G401 (cell line): ENCODE data around the gene LRWD1. TPM values are rescaled to one million over a fixed set of nuclear protein-coding genes. Genes with fewer than 3 reads are reported as not detected.
"Not testable (repeated sequence)": the region's sequence is repeated elsewhere in the genome, so short reads cannot be mapped to it uniquely, and the experiment has no call there.

Source experiments
- DNase-seq: peaks from one replicate; pipeline ENCODE4 v3.0.0-alpha.2; 2015; ENCODE audit warnings: low spot score
- in situ Hi-C: cut with HindIII; loops from 2 replicates; pipeline ENCODE4 v1.10.0; 2016; ENCODE audit warnings: low sequenced_read_pairs, mixed read lengths
- total RNA-seq: library from RNA; depleted of rRNA; stranded (reverse); fragments of >200 nt; shearing (Covaris generic); gene quantifications from 2 replicates; pipeline ENCODE4 v1.2.3, GENCODE V29; 2014

Gene LRWD1
- total RNA-seq, 1 experiment from 2014 or later = 60.6 TPM

DNA sequence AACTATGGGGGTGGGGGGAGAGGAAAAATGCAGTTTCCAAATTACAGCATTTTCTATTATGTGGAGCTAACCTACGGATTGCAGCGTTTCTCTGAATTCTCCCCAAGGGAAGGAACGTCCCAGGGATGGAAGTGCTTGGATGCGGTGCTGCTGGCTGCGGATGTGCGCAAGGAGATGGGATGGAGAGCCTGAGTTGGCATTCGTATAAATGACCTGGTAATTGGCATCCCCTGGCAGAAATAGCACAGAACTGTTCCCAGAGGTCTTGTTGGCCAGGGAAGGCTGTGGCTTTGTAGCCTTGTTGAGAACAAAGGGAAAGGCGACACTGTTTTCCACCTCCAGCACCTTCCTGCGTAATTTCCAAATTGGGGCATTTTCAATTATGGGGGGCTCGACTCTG lies 28.7 kb upstream of the LRWD1 start:
- peak; percentile 78 for DNase-seq
- in situ Hi-C loops = no loop called here

DNA sequence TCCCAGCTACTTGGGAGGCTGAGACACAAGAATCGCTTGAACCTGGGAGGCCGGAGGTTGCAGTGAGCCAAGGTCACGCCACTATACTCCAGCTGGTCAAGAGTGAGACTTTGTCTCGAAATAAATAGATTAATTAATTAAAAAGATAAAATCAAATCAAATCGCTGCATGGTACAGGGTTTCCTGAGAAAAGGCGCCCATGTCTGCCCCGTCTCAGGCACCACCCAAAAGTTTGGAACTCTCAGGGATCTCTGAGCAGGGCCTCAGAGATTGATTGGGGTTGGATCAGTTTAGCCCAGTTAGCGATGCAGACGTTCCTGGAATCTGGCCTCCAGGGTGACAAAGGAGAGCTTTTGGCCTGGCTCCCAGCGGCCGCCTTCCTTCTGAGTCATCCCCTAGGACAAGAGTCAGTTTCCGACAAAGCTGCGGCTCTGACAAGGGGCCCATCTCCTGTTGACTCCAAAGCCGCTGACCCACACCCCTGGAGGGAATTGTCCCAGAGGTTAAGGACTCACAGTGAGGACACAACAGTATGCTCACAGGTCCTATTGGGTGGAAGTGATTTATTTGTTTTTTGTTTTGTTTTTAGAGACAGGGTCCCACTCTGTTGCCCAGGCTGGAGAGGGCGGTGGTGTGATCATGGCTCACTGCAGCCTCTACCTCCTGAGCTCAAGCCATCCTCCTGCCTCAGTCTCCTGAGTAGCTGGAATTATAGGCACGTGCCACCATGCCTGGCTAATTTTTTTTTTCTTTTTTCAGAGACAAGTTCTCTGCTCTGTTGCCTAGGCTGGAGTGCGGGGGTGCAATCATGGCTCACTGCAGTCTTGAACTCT lies 24.6 kb upstream of the LRWD1 start:
- in situ Hi-C loops = no loop called here
- DNase-seq = no peak

DNA sequence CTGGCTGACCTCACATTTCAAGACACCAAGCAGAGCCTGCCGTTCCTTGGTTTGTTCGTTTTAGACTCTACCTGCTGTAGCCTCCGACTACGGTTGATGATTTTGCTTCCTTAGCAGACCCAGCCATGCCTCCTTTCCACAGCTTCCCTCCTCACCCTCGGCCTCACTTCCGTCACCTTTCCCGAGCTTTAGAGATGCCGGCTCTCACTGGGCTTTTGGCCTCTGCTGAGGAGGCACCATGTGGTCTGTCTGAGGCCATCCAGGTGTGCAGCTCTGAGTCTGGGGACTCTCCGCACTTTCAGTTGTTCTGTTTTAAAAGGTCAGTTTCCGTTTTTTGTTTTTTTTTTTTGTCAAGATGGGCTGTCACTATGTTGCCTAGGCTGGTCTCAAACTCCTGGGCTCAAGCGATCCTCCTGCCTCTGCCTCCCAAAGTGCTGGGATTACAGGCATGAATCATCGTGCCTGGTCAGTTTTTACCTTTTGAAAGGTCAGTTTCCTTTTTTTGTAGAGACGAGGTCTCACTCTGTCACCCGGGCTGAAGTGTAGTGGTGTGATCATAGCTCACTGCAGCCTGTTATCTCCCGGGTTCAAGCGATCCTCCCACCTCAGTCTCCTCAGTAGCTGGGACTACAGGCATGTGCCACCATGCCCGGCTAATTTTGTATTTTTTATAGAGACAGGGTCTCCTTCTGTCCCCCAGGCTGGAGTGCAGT lies 19.7 kb upstream of the LRWD1 start:
- in situ Hi-C loops = no loop called here
- DNase-seq = no peak

DNA sequence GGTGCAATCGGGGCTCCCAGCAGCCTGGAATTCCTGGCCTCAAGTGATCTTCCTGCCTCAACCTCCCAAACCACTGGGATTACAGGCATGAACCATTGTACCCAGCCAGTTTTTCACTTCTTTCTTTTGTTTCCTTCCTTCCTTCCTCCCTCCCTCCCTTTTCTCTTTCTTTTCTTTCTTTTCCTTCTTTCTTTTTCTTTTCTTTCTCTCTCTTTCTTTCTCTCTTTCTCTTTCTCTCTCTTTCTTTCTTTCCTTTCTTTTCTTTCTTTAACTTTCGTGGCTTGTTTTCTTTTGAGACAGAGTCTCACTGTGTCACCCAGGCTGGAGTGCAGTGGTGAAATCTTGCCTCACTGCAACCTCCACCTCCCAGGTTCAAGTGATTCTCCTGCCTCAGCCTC lies 19.1 kb upstream of the LRWD1 start:
- DNase-seq = no peak
- in situ Hi-C loops = no loop called here

DNA sequence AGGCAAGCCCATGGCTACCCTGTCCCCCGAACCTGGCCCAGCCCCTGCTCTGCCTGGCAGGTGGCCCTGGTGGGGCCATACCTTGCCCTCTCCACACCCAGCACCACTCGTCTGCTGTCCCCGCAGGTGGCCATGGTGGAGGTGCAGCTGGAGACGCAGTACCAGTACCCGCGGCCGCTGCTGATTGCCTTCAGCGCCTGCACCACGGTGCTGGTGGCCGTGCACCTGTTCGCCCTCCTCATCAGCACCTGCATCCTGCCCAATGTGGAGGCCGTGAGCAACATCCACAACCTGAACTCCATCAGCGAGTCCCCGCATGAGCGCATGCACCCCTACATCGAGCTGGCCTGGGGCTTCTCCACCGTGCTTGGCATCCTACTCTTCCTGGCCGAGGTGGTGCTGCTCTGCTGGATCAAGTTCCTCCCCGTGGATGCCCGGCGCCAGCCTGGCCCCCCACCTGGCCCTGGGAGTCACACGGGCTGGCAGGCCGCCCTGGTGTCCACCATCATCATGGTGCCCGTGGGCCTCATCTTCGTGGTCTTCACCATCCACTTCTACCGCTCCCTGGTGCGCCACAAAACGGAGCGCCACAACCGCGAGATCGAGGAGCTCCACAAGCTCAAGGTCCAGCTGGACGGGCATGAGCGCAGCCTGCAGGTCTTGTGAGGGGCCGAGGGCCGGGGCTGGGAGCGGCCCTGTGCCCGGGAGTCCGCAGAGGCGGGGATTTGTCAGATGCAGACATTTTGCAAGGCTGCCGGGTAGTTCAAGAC lies 18.2 kb upstream of the LRWD1 start:
- in situ Hi-C loops = no loop called here
- DNase-seq = no peak

GRCh38 chr7:102447311-102447710 lies 17.5 kb upstream of the LRWD1 start:
- in situ Hi-C loops = no loop called here

DNA sequence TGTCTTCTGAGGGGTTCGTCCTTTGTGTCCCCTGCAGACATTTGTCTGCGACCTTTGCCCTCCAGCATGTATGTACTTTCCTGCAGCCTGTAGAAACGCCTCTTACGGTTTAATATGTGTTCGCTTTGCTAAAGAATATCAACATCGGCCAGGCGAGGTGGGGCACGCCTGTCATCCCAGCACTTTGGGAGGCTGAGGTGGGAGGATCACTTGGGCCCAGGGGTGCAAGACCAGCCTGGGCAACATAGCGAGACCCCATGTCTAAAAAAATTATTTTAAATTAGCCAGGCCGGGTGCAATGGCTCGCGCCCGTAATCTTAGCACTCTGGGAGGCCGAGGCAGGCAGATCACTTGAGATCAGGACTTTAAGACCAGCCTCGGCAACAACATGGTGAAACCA lies 15.6 kb upstream of the LRWD1 start:
- in situ Hi-C loops = no loop called here
- DNase-seq = no peak

More at GRCh38 chr7:102447311-102447710, 17.5 kb upstream of the LRWD1 start:
- no peak for DNase-seq

DNA sequence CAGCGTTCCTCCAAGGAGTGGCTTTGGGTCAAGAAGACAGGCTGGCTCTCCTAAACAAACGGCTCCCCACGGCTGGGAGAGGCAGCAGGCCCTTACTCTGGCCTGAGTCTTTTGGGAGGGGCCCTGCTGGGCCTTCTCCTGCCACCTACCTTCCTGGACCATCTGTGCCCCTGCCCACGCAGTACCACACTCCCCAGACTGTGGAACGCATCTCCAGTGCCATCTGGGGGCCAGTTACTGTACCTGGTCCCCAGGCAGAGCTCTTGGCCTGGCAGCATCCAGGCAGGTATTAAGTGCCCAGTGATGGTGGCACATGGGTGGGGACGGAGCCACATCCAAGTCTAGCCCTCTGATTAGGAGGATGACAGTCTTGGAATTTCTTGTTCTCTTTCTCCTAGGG lies 14.5 kb upstream of the LRWD1 start:
- in situ Hi-C loops = no loop called here
- peak; percentile 94 for DNase-seq

DNA sequence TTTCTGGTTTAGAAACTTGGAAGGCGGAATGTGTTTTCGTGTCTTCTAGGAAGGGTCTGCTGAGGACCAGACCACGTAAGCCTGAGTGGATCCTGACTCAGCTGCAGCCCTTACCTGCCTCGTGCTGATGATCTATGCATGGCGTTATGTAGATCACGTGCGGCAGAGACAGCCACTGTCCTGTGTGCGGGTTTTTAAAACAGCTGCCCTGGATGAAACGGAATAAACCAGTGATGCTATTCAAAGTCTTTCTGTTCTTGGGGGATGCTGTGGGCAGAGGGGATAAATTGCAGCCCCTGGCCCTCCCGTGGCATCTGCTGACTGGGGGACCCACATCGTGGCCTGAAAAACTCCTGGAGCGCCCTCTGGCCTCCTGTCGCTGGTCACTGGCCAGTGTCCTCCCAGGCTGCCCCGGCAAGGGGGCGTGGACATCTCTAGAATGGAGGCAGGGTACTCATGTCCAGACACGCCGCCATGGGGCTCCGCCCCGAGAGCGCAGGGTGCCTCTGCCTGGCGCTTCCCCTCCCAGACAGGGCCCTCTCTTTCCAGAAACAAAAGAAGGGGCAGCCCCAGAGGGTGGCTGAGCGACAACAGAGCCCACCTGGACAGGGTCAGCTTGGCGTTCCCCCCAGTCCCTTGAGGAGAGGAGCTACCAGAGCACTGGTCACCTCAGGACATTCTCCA lies 13.3 kb upstream of the LRWD1 start:
- in situ Hi-C loops = no loop called here
- DNase-seq = no peak

DNA sequence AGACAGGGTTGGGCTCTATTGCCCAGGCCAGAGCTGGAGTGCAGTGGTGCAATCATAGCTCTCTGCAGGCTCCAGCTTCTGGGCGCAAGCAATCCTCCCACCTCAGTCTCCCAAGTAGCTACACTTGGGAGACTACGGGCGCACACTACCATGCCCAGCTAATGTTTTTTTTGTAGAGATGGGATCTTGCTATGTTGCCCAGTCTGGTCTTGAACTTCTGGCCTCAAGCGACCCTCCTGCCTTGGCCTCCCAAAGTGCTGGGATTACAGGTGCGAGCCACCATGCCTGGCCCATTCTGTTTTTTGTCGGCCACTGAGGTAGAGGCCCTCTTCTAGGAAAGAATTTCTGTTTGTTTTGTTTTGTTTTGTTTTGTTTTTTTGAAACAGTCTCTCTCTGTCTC lies 12.3 kb upstream of the LRWD1 start:
- DNase-seq = no peak
- in situ Hi-C loops = no loop called here

DNA sequence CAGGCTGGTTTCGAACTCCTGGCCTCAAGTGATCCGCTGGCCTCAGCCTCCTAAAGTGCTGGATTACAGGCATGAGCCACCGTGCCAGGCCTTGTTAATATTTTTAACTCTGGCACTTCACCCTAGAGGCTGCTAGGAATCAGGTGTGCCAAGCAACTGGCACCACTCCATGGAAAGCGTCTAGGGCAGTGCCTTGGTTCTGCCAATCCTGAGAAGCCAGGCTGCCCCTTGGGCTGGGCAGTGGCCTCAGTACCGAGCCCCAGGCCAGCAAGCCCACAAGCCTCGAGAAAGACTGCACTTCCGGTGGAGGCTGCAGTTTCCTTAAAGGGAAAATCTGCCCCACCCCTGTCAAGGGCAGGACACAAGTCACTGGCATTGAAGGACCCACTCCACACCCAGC lies 11.5 kb upstream of the LRWD1 start:
- peak; percentile 88 for DNase-seq
- in situ Hi-C loops = no loop called here

DNA sequence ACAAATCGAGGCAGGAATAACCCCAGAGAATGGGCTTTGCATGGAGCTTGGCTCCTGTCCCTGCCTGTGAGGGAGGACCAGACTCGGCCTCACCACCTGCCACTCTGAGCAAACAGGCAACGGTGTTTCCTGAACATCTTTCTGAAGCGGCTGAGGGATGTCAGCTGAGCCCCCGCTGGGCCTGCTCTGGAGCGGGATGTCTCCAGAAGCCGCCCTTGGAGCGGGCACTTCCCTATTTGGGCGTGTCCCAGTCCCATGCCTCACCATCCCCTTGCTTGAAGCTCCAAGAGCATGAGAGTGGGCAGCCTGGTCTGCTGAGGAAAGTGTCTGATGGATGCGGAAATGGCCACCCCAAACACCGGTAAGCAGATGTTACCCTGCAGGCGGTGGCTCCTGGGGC lies 10.3 kb upstream of the LRWD1 start:
- in situ Hi-C loops = no loop called here
- peak; percentile 77 for DNase-seq

- in situ Hi-C loops = not testable (repeated sequence)
These were observed 9.9 kb upstream of the LRWD1 start for GRCh38 chr7:102454932-102455331.

DNA sequence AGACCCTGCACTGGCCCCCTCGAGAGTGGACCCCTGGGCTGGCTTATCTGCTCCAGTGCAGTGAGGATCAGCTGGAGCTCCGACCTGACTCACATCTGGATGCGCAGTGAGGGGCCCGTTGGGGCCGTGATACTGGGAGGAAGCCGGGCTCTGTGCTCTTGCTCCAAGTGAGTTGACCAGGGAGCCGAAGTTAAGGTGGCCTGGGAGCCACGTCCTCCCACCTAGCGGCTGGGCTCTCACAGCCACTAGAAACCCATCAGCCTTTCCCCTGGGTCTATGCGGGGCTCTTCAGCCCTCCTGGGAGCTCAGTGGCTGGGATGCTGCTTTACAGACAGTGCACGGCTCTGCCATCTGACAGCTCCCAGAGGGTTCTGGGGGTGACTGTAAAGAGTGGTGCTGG lies 9.2 kb upstream of the LRWD1 start:
- DNase-seq = no peak
- in situ Hi-C loops = no loop called here

More at GRCh38 chr7:102454932-102455331, 9.9 kb upstream of the LRWD1 start:
- not testable (repeated sequence) for DNase-seq

DNA sequence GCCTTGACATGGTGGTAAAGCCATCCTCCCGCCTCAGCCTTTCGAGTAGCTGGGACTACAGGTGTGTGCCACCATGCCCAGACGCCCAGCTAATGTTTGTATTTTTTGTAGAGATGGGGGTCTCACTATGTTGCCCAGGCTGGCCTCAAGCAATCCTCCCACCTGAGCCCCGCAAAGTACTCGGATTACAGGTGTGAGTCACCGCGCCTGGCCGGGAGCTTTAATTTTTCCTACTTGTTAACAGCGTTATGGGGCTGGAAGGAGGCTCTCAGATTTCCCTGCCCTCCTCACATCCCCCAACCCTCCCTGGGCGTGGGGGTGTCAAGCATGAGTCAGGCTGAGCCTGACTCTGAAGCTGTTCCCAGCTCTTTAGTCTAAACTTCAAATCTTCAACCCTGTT lies 8.5 kb upstream of the LRWD1 start:
- in situ Hi-C loops = no loop called here
- DNase-seq = no peak

- no peak for DNase-seq
- in situ Hi-C loops = no loop called here
These were observed 7.3 kb upstream of the LRWD1 start for GRCh38 chr7:102457352-102457924.

DNA sequence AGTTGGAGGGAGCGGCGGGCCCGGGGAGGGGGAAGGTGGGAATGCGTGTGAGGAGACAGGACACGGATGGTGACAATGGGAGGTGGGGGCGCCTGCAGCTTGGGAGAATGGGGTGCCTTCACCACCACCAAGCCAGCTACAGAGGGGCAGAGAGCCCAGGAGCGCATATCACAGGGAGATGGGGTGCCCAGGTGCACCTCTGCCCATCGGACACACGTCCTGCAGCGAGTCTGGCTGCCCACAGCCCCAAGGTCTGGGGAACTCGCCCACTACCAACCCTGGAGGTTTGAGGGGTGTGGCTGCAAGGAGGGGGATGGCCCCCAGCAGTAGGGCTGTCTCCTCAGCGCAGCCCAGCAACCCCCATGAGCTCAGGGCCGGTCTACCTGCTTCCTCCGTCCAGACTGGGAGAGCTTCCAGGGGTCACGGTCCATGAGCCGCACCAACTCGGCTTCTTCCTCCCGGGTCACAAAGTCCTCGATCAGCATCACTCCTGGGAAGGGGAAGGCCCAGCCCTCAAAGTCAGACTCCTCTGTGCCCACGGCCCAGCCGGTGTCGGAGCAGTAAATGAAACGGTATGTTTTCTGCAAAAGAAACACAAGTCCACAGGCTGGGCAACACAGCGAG lies 5.5 kb upstream of the LRWD1 start:
- in situ Hi-C loops = no loop called here
- DNase-seq = no peak

GRCh38 chr7:102460467-102460866 lies 4.3 kb upstream of the LRWD1 start:
- in situ Hi-C loops = no loop called here
- DNase-seq = no peak
